Measurements from ENCODE around the gene KDM2A.

DNA sequence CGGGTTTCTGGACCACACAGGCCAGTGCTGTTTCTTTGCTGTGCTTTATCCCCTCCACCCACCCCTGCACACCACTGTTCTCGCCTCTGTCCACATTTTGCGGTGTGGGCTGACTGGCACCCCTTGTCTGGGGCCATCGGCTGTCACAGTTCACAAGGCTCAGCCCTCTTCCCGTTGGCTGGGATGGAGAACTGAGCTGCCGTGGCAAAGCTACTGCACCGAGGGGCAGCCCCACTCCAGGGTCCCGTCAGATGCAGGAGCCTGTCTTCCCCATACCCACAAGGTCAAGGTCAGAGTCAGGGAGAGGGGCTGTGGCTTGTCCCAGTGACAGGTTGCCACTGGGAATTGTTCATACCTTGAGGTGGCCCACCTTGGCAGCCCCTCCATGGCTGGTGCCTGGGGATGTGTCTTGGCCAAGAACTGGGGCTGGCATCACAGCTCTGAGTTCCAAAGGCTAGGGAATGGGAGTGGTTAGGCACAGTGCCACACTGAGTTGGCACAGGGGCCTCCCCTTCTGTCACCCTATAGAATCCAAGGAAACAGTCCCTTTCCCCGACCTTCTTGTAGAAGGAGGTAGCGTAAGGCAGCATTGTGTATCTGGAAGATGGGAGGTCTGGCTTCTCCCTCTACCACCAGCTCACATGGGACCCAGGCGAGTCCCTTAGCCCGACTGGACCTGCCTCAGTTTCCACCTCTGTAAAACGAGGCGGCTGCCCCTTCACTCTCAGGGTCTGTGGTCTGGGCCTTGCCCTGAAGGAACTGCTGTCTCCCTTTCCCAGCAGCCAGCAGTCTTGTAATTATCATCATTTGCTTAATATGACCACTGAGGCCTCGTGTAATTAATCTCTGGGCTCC lies 150.6 kb downstream of the KDM2A start:
- TF ChIP-seq, protein P1, sequence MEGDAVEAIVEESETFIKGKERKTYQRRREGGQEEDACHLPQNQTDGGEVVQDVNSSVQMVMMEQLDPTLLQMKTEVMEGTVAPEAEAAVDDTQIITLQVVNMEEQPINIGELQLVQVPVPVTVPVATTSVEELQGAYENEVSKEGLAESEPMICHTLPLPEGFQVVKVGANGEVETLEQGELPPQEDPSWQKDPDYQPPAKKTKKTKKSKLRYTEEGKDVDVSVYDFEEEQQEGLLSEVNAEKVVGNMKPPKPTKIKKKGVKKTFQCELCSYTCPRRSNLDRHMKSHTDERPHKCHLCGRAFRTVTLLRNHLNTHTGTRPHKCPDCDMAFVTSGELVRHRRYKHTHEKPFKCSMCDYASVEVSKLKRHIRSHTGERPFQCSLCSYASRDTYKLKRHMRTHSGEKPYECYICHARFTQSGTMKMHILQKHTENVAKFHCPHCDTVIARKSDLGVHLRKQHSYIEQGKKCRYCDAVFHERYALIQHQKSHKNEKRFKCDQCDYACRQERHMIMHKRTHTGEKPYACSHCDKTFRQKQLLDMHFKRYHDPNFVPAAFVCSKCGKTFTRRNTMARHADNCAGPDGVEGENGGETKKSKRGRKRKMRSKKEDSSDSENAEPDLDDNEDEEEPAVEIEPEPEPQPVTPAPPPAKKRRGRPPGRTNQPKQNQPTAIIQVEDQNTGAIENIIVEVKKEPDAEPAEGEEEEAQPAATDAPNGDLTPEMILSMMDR (IDR thresholded peaks at IDR 0.05): no peak
- no peak for TF ChIP-seq POLR2AphosphoS5 (IDR thresholded peaks at IDR 0.05)
- TF ChIP-seq POLR2A (IDR thresholded peaks at IDR 0.05): no peak
